ELF-1 (cell line): ENCODE measurements around the gene PPM1H.
"Not testable (repeated sequence)": the region's sequence is repeated elsewhere in the genome, so short reads cannot be mapped to it uniquely, and the experiment has no call there.

Source experiments
- DNase-seq: peaks from one replicate; pipeline ENCODE4 v3.0.0-alpha.2; 2016; ENCODE audit warnings: low read depth, low spot score

Gene PPM1H

GRCh38 chr12:62689042-62689839 is 245.7 kb downstream of the PPM1H start:
- no peak for DNase-seq

- DNase-seq = peak; percentile 34
Measured at GRCh38 chr12:62686938-62687337, 248.0 kb downstream of the PPM1H start.

GRCh38 chr12:62684570-62685295 is 250.2 kb downstream of the PPM1H start:
- DNase-seq = no peak

- peak; percentile 23 for DNase-seq
Measured at GRCh38 chr12:62683776-62684569, 251.0 kb downstream of the PPM1H start.

- no peak for DNase-seq
Measured at GRCh38 chr12:62681306-62681705, 253.6 kb downstream of the PPM1H start.

GRCh38 chr12:62679608-62680007 is 255.3 kb downstream of the PPM1H start:
- DNase-seq = no peak

- no peak for DNase-seq
Measured at GRCh38 chr12:62677355-62677754, 257.6 kb downstream of the PPM1H start.

GRCh38 chr12:62676521-62677307 is 258.2 kb downstream of the PPM1H start:
- no peak for DNase-seq

GRCh38 chr12:62673028-62673815 is 261.7 kb downstream of the PPM1H start:
- DNase-seq = peak; percentile 23

GRCh38 chr12:62670986-62671720 is 263.8 kb downstream of the PPM1H start:
- no peak for DNase-seq

- DNase-seq = no peak
Measured at GRCh38 chr12:62668782-62669181, 266.2 kb downstream of the PPM1H start.

GRCh38 chr12:62664951-62665350 is 270.0 kb downstream of the PPM1H start:
- DNase-seq = not testable (repeated sequence)

- DNase-seq = no peak
Measured at GRCh38 chr12:62660756-62661155, 274.2 kb downstream of the PPM1H start.

- DNase-seq = peak; percentile 94
Measured at GRCh38 chr12:62659453-62660295, 275.3 kb downstream of the PPM1H start.

- no peak for DNase-seq
Measured at GRCh38 chr12:62658910-62659309, 276.0 kb downstream of the PPM1H start.

GRCh38 chr12:62657363-62657632 is 277.7 kb downstream of the PPM1H start:
- DNase-seq = no peak

GRCh38 chr12:62656591-62657362 is 278.2 kb downstream of the PPM1H start:
- no peak for DNase-seq

- DNase-seq = no peak
Measured at GRCh38 chr12:62655666-62656151, 279.2 kb downstream of the PPM1H start.
